ENCODE measurements around the gene SMAD4. TPM values are rescaled to one million over a fixed set of nuclear protein-coding genes. Genes with fewer than 3 reads are reported as not detected.
"Not testable (repeated sequence)": the region's sequence is repeated elsewhere in the genome, so short reads cannot be mapped to it uniquely, and the experiment has no call there.

The SMAD4 gene
- 10 to 100 TPM; 85.8 to 98.2 (median 92.7) TPM for total RNA-seq
- 14.8 TPM for polyA plus RNA-seq
- long read RNA-seq, donor 1, full-length matches to known transcripts, result 104 of 136 reads
- long read RNA-seq, donor 1, partial matches to known transcripts, result 18 of 136 reads
- long read RNA-seq, donor 1, other reads (novel, unspliced or antisense), result 14 of 136 reads
- long read RNA-seq, donor 2, full-length matches to known transcripts, result 30 of 41 reads
- long read RNA-seq, donor 2, partial matches to known transcripts, result 8 of 41 reads
- long read RNA-seq, donor 2, other reads (novel, unspliced or antisense), result 3 of 41 reads
- long read RNA-seq, donor 3, full-length matches to known transcripts, result 2 of 55 reads
- long read RNA-seq, donor 3, partial matches to known transcripts, result 31 of 55 reads
- long read RNA-seq, donor 3, other reads (novel, unspliced or antisense), result 22 of 55 reads
- long read RNA-seq, donor 4, full-length matches to known transcripts, result 39 of 53 reads
- long read RNA-seq, donor 4, partial matches to known transcripts, result 7 of 53 reads
- long read RNA-seq, donor 4, other reads (novel, unspliced or antisense), result 7 of 53 reads

GRCh38 chr18:51029694-51030536, at the start of gene SMAD4:
Gene SMAD4, plus strand, starts transcription at chr18:51030213. Its CDS starts 16,834 bp downstream, at chr18:51047047.
- Histone ChIP-seq H3K27ac (ENCODE audit: low read length) (peak within 1 kb of the TSS; percentile 99), H3K4me3 (ENCODE audit: low read length) (peak within 1 kb of the TSS; percentile 84), H3K9me3 (ENCODE audit: control insufficient read depth, low read length) (no peaks in the 10 kb centered on the region), H3K27me3 (ENCODE audit: control insufficient read depth, insufficient read depth) (no peaks in the 10 kb centered on the region), H3K4me1 (ENCODE audit: control insufficient read depth, insufficient read depth, low read length) (peaks cover 6% of the 10 kb centered on the region)
- ATAC-seq (peak; percentile 97 to 98), DNase-seq (peak; percentile 96 to 99 (median 98))
- intact Hi-C loops (cut with DNase I), result loop anchor here in 1 of 4 donors (10.0 kb wide), 2 partner anchors 55 to 205 kb away; partner anchors contain the start of gene MRO
- under 1% methylated on average over 79 of the region's 79 CpGs for WGBS

- no peak for DNase-seq
- Histone ChIP-seq H3K4me1 (ENCODE audit: control insufficient read depth, insufficient read depth, low read length) (no peaks in the 10 kb centered on the region), H3K27ac (ENCODE audit: low read length) (no peak overlapping the region), H3K9me3 (ENCODE audit: control insufficient read depth, low read length) (no peaks in the 10 kb centered on the region), H3K4me3 (ENCODE audit: low read length) (no peak overlapping the region), H3K27me3 (ENCODE audit: control insufficient read depth, insufficient read depth) (no peaks in the 10 kb centered on the region)
- intact Hi-C loops (cut with DNase I), result no loop called here
- ATAC-seq, result no peak
- 79% methylated on average over 1 of the region's 1 CpG for WGBS
Measured at GRCh38 chr18:50981381-50981780, 48.6 kb upstream of the SMAD4 start.

GRCh38 chr18:50982086-50982801, 47.8 kb upstream of the SMAD4 start:
- no peak for DNase-seq
- Histone ChIP-seq H3K4me3 (ENCODE audit: low read length) (no peak overlapping the region), H3K9me3 (ENCODE audit: control insufficient read depth, low read length) (no peaks in the 10 kb centered on the region), H3K27ac (ENCODE audit: low read length) (no peak overlapping the region), H3K27me3 (ENCODE audit: control insufficient read depth, insufficient read depth) (no peaks in the 10 kb centered on the region), H3K4me1 (ENCODE audit: control insufficient read depth, insufficient read depth, low read length) (no peaks in the 10 kb centered on the region)
- WGBS, result 83% methylated on average over 8 of the region's 8 CpGs
- intact Hi-C loops (cut with DNase I), result no loop called here
- no peak for ATAC-seq

GRCh38 chr18:50982802-50983179, 47.2 kb upstream of the SMAD4 start:
- Histone ChIP-seq H3K4me3 (ENCODE audit: low read length) (no peak overlapping the region), H3K9me3 (ENCODE audit: control insufficient read depth, low read length) (no peaks in the 10 kb centered on the region), H3K27me3 (ENCODE audit: control insufficient read depth, insufficient read depth) (no peaks in the 10 kb centered on the region), H3K27ac (ENCODE audit: low read length) (no peak overlapping the region), H3K4me1 (ENCODE audit: control insufficient read depth, insufficient read depth, low read length) (no peaks in the 10 kb centered on the region)
- DNase-seq, result no peak
- no peak for ATAC-seq
- WGBS, result over 99% methylated on average over 3 of the region's 3 CpGs
- intact Hi-C loops (cut with DNase I), result no loop called here

GRCh38 chr18:50986360-50987087, 43.5 kb upstream of the SMAD4 start:
- no peak overlapping the region for H3K27ac ChIP-seq (ENCODE audit: low read length)
- intact Hi-C loops (cut with DNase I), result no loop called here
- WGBS, result 84% methylated on average over 2 of the region's 2 CpGs
- no peaks in the 10 kb centered on the region for H3K4me1 ChIP-seq (ENCODE audit: control insufficient read depth, insufficient read depth, low read length)
- H3K4me3 ChIP-seq (ENCODE audit: low read length), result no peak overlapping the region
- DNase-seq, result no peak
- no peaks in the 10 kb centered on the region for H3K27me3 ChIP-seq (ENCODE audit: control insufficient read depth, insufficient read depth)
- no peaks in the 10 kb centered on the region for H3K9me3 ChIP-seq (ENCODE audit: control insufficient read depth, low read length)
- ATAC-seq, result no peak

GRCh38 chr18:50987261-50987660, 42.8 kb upstream of the SMAD4 start:
- intact Hi-C loops (cut with DNase I), result no loop called here
- Histone ChIP-seq H3K27ac (ENCODE audit: low read length) (no peak overlapping the region), H3K9me3 (ENCODE audit: control insufficient read depth, low read length) (no peaks in the 10 kb centered on the region), H3K27me3 (ENCODE audit: control insufficient read depth, insufficient read depth) (no peaks in the 10 kb centered on the region), H3K4me1 (ENCODE audit: control insufficient read depth, insufficient read depth, low read length) (no peaks in the 10 kb centered on the region), H3K4me3 (ENCODE audit: low read length) (no peak overlapping the region)
- DNase-seq, result no peak
- ATAC-seq, result no peak
- 29% methylated on average over 2 of the region's 2 CpGs for WGBS

- ATAC-seq (no peak), DNase-seq (no peak)
- H3K27me3 ChIP-seq (ENCODE audit: control insufficient read depth, insufficient read depth), result no peaks in the 10 kb centered on the region
- H3K4me3 ChIP-seq (ENCODE audit: low read length), result no peak overlapping the region
- H3K9me3 ChIP-seq (ENCODE audit: control insufficient read depth, low read length), result no peaks in the 10 kb centered on the region
- intact Hi-C loops (cut with DNase I), result no loop called here
- no peak overlapping the region for H3K27ac ChIP-seq (ENCODE audit: low read length)
- no peaks in the 10 kb centered on the region for H3K4me1 ChIP-seq (ENCODE audit: control insufficient read depth, insufficient read depth, low read length)
- WGBS, result 89% methylated on average over 3 of the region's 3 CpGs
Measured at GRCh38 chr18:50989711-50990110, 40.3 kb upstream of the SMAD4 start.

GRCh38 chr18:50992351-50992762, 37.7 kb upstream of the SMAD4 start:
- H3K4me1 ChIP-seq (ENCODE audit: control insufficient read depth, insufficient read depth, low read length), result no peaks in the 10 kb centered on the region
- no peak overlapping the region for H3K27ac ChIP-seq (ENCODE audit: low read length)
- DNase-seq (no peak), ATAC-seq (no peak)
- no peaks in the 10 kb centered on the region for H3K9me3 ChIP-seq (ENCODE audit: control insufficient read depth, low read length)
- H3K27me3 ChIP-seq (ENCODE audit: control insufficient read depth, insufficient read depth), result no peaks in the 10 kb centered on the region
- 64% methylated on average over 3 of the region's 3 CpGs for WGBS
- H3K4me3 ChIP-seq (ENCODE audit: low read length), result no peak overlapping the region
- intact Hi-C loops (cut with DNase I), result no loop called here

GRCh38 chr18:50994031-50994430, 36.0 kb upstream of the SMAD4 start:
- Histone ChIP-seq H3K27me3 (ENCODE audit: control insufficient read depth, insufficient read depth) (no peaks in the 10 kb centered on the region), H3K4me3 (ENCODE audit: low read length) (no peak overlapping the region), H3K9me3 (ENCODE audit: control insufficient read depth, low read length) (no peaks in the 10 kb centered on the region), H3K27ac (ENCODE audit: low read length) (no peak overlapping the region), H3K4me1 (ENCODE audit: control insufficient read depth, insufficient read depth, low read length) (no peaks in the 10 kb centered on the region)
- DNase-seq, result no peak
- intact Hi-C loops (cut with DNase I), result no loop called here
- ATAC-seq, result no peak
- 61% methylated on average over 2 of the region's 2 CpGs for WGBS

GRCh38 chr18:51003174-51003573, 26.8 kb upstream of the SMAD4 start:
- ATAC-seq; H3K4me3 ChIP-seq (ENCODE audit: low read length); H3K27ac ChIP-seq (ENCODE audit: low read length); intact Hi-C loops (cut with DNase I); H3K9me3 ChIP-seq (ENCODE audit: control insufficient read depth, low read length); H3K4me1 ChIP-seq (ENCODE audit: control insufficient read depth, insufficient read depth, low read length); H3K27me3 ChIP-seq (ENCODE audit: control insufficient read depth, insufficient read depth); DNase-seq: not testable (repeated sequence)
- WGBS, result 95% methylated on average over 2 of the region's 2 CpGs

All from right cardiac atrium (tissue), 5 donors.